ENCODE data around the gene C14orf132. TPM values are rescaled to one million over a fixed set of nuclear protein-coding genes. Genes with fewer than 3 reads are reported as not detected.

C14orf132 gene
- total RNA-seq, 4 donors from 2014 or later = 2.7 to 3.7 (median 3.0) TPM

DNA sequence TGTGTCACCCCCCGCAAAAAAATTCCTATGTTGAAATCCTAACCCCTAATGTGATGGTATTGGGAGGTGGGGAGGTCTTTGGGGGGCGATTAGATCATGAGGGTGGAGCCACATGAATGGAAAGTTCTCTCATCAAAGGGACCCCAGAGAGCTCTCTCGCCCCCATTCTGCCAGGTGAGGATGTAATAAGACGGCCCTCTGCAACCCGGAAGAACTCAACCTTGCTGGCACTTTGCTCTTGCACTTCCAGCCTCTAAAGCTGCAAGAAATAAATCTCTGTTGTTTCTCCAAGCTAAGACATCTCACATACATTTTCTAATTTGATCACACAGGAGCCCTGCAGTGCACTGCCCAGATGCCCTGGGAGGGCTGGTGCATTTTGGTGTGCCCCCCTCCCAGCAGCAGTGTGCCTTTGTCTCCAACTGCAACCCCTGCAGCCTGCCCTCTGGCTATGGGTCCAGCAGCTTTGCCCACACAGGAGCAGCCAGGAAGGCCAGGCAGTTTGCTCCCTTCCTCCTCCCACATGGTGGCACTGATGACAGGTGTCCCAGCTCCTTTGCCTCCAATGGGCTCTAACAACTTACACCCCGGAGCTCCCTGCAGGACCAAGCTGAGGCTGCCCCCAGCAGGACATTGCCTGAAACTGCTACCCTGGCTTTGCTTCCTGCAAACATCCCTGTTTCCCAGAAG, 59.3 kb downstream of the C14orf132 start:
- H3K4me3 ChIP-seq (replicated peaks in 1 of 3) = no peak overlapping the region
- H3K9me3 ChIP-seq = no peaks in the 10 kb centered on the region
- 49% methylated on average over 6 of the region's 6 CpGs for WGBS, 2 donors
- TF ChIP-seq POLR2A (IDR thresholded peaks at IDR 0.05) = no peak
- TF ChIP-seq, protein P1, sequence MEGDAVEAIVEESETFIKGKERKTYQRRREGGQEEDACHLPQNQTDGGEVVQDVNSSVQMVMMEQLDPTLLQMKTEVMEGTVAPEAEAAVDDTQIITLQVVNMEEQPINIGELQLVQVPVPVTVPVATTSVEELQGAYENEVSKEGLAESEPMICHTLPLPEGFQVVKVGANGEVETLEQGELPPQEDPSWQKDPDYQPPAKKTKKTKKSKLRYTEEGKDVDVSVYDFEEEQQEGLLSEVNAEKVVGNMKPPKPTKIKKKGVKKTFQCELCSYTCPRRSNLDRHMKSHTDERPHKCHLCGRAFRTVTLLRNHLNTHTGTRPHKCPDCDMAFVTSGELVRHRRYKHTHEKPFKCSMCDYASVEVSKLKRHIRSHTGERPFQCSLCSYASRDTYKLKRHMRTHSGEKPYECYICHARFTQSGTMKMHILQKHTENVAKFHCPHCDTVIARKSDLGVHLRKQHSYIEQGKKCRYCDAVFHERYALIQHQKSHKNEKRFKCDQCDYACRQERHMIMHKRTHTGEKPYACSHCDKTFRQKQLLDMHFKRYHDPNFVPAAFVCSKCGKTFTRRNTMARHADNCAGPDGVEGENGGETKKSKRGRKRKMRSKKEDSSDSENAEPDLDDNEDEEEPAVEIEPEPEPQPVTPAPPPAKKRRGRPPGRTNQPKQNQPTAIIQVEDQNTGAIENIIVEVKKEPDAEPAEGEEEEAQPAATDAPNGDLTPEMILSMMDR (IDR thresholded peaks at IDR 0.05) = peak in 4 of 6 experiments; percentile 32 to 49 (median 42)
- H3K4me1 ChIP-seq = peaks cover 10 to 15% of the 10 kb centered on the region in 2 donors
- no peaks in the 10 kb centered on the region for H3K27me3 ChIP-seq
- intact Hi-C loops (cut with DNase I) = loop anchor here (2.0 kb wide), 1 partner anchor 176 kb away; no protein-coding TSS in a partner anchor
- H3K36me3 ChIP-seq = no peaks in the 10 kb centered on the region
- DNase-seq = peak in 1 of 2 donors; percentile 39
- H3K27ac ChIP-seq = no peak overlapping the region

DNA sequence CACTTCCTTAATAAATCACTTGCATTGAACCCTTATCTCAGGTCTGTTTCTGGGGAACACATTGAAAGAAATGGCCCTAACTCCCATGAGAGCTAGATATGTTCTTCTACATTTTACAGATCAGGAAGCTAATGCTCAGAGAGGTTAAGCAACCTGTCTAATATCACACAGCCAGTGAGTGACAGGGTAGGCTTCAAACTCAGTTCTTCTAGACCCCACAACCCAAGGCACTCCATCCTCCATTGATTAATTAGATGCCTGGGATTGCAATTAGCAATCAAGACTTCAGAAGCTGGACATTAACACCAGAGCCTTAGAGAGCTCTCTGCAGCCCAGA, 59.8 kb downstream of the C14orf132 start:
- no peak overlapping the region for H3K27ac ChIP-seq
- TF ChIP-seq, protein P1 (IDR thresholded peaks at IDR 0.05) = no peak
- TF ChIP-seq POLR2A (IDR thresholded peaks at IDR 0.05) = no peak
- no peak for DNase-seq
- no peaks in the 10 kb centered on the region for H3K9me3 ChIP-seq
- intact Hi-C loops (cut with DNase I) = loop anchor here (2.0 kb wide), 1 partner anchor 176 kb away; no protein-coding TSS in a partner anchor
- peaks cover 10 to 15% of the 10 kb centered on the region in 2 donors for H3K4me1 ChIP-seq
- H3K27me3 ChIP-seq = no peaks in the 10 kb centered on the region
- H3K36me3 ChIP-seq = no peaks in the 10 kb centered on the region
- H3K4me3 ChIP-seq (replicated peaks in 1 of 3) = no peak overlapping the region

DNA sequence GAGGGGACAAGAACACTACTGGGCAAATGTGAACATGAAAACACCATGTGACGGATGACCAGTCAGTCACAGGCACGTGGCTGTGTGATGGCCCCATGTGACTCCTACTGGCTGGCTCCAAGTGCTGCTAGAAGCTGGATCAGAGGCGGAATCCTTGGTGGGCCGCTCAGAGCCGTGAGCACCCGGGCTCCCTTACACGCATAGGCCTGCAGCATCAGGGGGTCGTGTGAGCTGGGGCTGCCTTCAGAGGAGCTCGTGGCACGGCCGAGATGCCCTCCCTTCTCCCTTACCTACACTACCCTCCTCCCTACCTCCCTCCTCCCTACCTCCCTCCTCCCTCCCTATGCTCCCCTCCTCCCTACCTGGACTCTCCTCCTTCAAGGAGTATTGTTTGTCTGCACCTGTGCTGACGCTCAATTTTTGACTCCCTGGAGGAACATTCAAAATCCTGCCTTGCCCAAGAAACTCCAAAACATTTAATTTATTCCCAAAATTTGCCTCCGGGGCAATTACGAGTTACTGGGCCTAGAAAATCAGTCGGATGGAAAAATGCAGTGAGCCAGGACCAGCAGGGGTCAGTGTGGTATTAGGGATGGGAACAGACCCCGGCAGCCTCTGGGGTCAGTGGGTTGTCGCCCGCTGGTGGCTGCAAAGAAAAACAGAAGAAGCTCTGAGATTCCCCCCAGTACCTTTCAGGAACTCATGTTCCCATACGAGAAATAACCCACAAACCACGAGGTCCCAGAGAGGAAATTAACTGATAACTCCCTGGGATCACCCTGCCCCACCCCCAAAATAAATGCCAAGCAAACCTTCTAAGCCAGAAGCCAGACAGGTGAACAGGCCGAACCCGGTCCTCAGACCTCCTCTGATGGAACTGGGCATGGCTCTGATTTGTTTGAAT, 61.3 kb downstream of the C14orf132 start:
- DNase-seq = peak; percentile 84 to 89
- Histone ChIP-seq H3K27ac (no peak overlapping the region), H3K27me3 (no peaks in the 10 kb centered on the region), H3K36me3 (no peaks in the 10 kb centered on the region), H3K4me1 (peaks cover 10 to 15% of the 10 kb centered on the region in 2 donors), H3K9me3 (no peaks in the 10 kb centered on the region), H3K4me3 (replicated peaks in 1 of 3) (no peak overlapping the region)
- intact Hi-C loops (cut with DNase I) = loop anchor here (10.0 kb wide), 2 partner anchors 104 to 324 kb away; partner anchors contain the start of gene BDKRB2
- 27 to 29% methylated on average over 22 of the region's 22 CpGs for WGBS, 2 donors
- TF ChIP-seq, protein P1 (IDR thresholded peaks at IDR 0.05) = peak; percentile 68 to 98 (median 90)
- TF ChIP-seq POLR2A (IDR thresholded peaks at IDR 0.05) = no peak

DNA sequence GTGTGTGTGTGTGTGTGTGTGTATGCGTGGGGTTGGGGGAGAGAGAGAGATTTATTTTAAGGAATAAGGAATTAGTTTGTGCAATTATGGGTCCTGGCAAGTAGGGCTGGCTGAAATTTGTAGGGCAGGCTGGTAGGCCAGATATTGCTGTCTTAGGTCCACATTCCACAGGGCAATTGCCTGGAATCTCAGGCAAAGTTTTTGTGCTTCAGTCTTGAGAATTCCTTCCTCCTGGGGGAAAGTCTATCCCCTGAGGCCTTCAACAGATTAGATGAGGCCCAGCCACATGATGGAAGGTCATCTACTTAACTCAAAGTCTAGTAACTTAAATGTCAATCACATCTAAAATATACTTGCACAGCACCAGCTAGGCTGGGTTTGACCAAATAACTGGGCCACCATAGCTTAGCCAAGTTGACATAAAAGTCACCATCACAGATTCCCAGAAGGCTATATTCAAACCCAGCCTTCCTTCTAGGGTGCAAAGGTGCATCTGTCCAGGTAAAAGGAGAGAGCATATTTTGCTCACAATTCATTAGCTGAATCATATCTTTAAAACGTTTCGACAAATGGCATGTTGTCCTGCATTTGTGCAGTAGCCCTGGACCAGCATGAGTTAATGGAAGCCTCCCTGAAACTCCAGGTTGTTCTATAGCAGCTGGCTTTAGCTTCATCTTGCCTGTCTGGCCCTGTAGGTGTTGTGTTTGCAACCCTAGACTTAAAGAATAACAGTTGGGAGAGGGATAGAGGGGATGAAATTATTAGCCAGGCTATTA, 63.1 kb downstream of the C14orf132 start:
- H3K36me3 ChIP-seq = no peaks in the 10 kb centered on the region
- no peak for DNase-seq
- H3K27ac ChIP-seq = no peak overlapping the region
- no peaks in the 10 kb centered on the region for H3K27me3 ChIP-seq
- TF ChIP-seq, protein P1 (IDR thresholded peaks at IDR 0.05) = no peak
- TF ChIP-seq POLR2A (IDR thresholded peaks at IDR 0.05) = no peak
- no peaks in the 10 kb centered on the region for H3K9me3 ChIP-seq
- H3K4me3 ChIP-seq (replicated peaks in 1 of 3) = no peak overlapping the region
- H3K4me1 ChIP-seq = peaks cover 15 to 29% of the 10 kb centered on the region in 2 donors
- intact Hi-C loops (cut with DNase I) = loop anchor here (10.0 kb wide), 2 partner anchors 103 to 323 kb away; partner anchors contain the start of gene BDKRB2
- WGBS, 2 donors = 63 to 90% methylated on average over 3 of the region's 3 CpGs
